Stimulated activated CD8-positive, alpha-beta memory T cell treated with anti-CD3 and anti-CD28 coated beads, Interleukin-4, amount 100 ng/mL, for 48 hours (primary cell): ENCODE measurements around the gene FCHSD2.
"Not testable (repeated sequence)": the region's sequence is repeated elsewhere in the genome, so short reads cannot be mapped to it uniquely, and the experiment has no call there.

Experiments
- DNase-seq: peaks from one replicate; pipeline ENCODE4 v3.0.0-alpha.2; 2020

FCHSD2 gene

DNA sequence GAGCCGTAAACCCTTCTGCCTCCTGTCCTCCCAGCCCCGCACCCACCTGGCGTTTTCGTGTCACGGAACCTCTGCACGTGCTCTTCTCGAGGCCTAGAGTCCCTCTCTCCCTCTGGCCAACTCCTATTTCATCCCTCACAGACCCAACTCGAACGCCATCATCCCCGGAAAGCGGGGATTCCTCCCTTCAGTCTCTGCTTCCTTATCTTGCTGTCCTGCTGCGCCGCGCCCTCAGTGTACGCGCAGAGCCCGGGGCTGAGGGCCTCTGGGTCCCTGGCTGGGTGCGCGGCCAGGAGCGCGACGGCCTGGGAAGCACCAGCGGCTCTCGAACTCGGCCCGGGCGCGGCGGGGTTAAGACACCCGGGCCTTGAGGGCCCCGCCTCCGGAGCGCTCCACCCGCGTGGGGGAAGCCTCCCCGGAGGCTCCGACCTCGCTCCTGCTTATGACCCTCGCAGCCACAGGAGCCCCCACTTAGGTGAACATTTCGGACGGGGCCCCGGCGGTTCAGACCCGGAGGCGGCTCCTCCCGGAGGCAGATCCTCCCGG lies 328.3 kb downstream of the FCHSD2 start:
- DNase-seq: no peak

GRCh38 chr11:72812967-72813739 lies 329.0 kb downstream of the FCHSD2 start:
- DNase-seq: peak; percentile 85

DNA sequence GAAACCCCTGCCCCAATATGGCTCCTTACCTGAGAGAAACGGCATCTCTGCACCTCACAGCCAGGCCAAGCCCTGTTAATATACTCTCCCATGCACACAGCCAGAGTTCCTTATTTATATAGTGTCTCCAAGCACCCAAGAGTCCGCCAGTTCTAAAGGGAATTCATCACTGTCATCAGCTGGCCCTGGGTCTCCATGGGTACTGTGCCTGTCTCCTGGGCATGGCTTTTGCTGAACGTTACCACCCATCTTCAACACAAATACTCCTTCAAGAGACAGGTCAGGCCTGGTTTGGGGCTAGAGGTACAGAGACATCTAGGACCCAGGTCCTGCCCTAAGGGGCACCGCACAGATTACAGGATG lies 329.5 kb downstream of the FCHSD2 start:
- no peak for DNase-seq

- DNase-seq: not testable (repeated sequence)
Measured at GRCh38 chr11:72811686-72812085, 330.4 kb downstream of the FCHSD2 start.

DNA sequence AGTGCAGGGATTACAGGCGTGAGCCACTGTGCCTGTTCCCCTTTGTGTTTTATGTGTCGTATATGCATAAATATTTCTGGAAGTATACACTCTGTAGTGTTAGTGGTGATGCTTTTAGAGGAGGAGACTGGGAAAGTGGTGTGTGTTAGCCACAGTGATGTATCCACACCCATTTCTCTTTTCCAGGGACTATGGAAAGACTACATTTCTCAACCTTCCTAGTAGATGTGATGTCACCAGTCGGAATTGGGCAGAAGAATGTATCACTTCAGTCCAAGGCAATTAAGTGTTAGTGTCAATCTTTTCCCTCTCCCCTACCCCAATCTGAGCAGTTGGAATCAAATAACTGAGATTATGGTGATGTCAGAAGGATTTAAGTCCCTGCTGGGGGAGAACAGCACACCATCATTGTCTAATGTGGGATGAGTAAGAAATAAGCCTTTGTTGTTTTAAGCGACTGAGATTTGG lies 333.8 kb downstream of the FCHSD2 start:
- DNase-seq: no peak

DNA sequence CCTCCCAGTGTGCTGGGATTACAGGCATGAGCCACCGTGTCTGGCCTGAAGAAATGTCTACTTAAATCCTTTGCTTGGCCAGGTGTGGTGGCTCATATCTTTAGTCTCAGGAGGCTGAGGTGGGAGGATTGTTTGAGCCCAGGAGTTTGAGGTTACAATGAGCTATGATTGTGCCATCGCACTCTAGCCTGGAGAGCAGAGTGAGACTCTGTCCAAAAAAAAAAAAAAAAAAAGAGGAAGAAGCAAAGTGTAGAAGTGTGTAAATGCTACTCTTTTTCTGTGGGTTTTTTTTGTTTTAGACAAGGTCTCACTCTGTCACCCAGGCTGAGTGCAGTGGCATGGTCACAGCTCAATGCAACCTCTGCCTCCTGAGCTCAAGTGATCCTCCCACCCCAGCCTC lies 334.3 kb downstream of the FCHSD2 start:
- DNase-seq: no peak

GRCh38 chr11:72807021-72807693 lies 335.0 kb downstream of the FCHSD2 start:
- DNase-seq: no peak

GRCh38 chr11:72806378-72806777 lies 335.7 kb downstream of the FCHSD2 start:
- DNase-seq: not testable (repeated sequence)

DNA sequence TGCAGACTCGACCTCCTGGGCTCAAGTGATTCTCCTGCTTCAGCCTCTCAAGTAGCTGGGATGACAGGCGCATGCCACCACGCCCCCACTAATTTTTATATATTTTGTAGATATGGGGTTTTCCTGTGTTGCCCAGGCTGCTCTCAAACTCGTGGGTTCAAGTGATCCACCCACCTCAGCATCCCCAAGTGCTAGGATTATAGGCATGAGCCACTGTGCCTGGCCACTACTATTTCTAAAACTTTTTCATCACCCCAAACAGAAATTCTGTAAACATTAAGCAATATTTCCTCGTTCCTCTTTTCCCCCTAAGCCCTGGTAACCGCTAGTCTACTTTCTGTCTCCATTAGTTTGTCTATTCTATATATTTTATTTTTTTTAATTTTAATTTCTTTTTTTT lies 336.9 kb downstream of the FCHSD2 start:
- no peak for DNase-seq

GRCh38 chr11:72802822-72803221 lies 339.3 kb downstream of the FCHSD2 start:
- no peak for DNase-seq

GRCh38 chr11:72799441-72799840 lies 342.7 kb downstream of the FCHSD2 start:
- DNase-seq: no peak

DNA sequence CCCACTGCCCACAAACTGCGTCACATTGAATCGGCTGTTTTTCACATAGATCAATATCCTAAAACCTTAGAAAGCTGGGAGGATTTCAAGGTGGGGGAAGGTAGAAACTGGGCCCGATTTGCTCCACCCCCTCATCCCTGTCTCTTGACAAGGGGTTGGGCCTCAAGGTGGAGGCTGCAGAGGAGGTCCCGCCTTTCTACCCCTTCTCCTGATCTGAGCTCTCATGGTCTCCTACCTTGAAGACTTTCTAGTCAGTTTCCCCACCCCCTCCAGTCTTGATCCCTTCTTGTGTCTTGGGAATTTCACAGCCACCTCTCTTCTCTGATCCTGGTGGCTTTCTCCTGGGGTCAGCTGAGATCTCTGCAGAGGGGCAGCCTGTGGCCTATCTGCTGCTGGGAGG lies 343.8 kb downstream of the FCHSD2 start:
- no peak for DNase-seq

GRCh38 chr11:72793425-72794367 lies 348.4 kb downstream of the FCHSD2 start, which contains the start of gene STARD10:
Gene STARD10 (minus strand): TSS chr11:72794047. CDS start chr11:72781181, 12,866 bp downstream.
- DNase-seq: peak; percentile 96

- DNase-seq: no peak
Measured at GRCh38 chr11:72793076-72793424, 349.1 kb downstream of the FCHSD2 start.

DNA sequence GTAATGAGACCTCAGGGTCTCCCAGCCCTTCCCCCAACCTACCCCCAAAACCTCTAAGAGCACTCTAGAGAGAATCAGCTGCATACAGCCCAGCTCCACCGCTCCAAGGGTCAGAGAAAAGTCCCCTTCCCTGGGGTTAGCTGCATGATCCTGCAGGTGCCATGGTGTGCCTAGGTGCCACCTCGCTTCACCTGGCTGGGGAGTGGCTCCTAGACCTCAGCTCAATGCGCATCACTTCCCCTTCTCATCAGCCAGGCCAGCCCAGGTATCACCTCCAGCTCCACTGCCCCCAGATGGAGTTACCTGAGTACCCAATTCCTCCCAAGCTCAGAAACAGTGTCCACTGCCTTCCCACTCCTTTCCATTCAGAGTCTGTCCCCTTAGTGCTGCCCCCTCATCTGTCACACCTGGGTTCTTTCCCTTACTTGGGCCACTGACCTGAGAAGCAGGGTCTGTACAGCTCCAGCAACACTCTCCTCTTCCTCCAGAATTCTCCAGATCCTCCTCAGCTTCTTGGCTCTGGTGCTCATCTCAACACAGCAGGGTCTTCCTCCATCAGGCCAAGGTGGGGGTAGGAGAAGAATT lies 349.6 kb downstream of the FCHSD2 start:
- DNase-seq: no peak

DNA sequence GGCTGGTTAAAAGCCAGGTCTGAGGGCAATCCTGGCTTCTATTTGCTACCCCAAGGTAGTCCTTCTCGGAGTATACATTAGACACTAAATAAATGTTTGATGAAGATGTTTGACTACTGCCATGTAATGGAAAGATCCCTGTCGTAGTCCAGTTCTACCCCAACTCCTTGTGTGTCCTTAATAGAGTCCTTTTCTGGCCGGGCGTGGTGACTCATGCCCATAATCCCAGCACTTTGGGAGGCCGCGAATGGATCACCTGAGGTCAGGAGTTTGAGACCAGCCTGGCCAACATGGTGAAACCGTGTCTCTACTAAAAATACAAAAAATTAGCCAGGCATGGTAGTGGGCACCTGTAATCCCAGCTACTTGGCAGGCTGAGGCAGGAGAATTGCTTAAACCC lies 350.9 kb downstream of the FCHSD2 start:
- DNase-seq: not testable (repeated sequence)

GRCh38 chr11:72789493-72790131 lies 352.5 kb downstream of the FCHSD2 start:
- no peak for DNase-seq

- DNase-seq: no peak
Measured at GRCh38 chr11:72788241-72788640, 353.9 kb downstream of the FCHSD2 start.

DNA sequence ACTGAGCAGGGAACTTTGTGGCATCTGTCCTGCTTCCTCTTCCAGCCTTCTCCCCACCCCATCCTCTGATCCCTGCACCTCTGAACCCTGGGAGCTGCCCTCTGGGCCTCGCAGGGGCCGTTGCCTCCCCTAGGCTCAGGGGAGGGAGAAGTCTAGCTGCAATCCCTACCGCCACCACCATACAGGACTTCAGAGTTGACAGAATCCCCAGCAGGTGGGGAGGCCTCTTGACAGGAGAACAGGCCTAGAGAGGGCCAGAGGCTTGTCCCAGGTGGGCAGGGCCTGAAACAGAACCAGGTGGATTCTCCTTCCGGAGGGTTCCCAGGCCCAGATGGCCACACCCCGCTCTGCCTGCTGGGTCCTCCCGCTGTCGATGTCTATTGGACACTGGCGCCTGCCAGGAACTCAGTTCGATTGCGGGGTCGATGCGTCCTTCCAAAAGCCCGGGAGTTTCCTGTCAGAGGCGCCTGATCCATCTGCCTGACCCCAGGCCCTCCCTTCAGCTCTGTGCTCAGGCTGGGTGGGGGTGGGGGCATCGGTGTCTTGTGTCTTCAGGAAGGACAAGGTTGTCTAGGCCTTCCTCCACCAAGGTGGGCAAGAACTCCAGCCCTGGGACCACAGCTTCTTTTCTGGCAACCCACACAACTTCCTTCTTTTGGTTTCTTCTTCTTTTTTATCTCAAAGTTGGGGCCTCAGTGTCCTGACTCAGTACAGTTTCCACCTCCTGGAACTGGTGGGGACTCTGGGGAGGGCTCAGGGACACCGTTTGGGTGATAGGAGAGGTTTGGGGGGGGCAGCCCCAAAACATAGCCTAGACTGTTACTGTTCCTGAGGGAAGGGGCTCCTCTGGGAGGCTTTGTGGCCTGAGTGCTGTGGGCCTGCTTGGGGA lies 354.7 kb downstream of the FCHSD2 start:
- DNase-seq: peak; percentile 33
